ENCODE measurements around the gene FTSJ3.

DNA sequence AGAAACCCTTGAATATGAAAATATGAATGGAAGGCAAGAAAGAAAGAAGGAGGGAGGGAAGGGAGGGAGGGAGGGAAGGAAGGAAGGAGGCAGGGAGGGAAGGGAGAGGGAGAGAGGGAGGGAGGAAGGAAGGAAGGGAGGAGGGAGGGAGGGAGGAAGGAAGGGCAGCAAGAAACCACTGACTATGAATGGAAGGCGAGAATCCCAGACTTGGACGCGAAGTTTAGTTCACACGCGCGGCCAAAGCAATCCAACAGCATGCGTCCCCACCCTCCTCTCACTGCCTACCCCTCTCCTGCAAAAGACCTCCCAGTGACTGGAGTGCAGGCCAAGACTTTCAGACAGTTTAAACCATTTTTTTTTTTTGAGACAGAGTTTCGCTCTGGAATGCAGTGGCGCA, 22.9 kb upstream of the FTSJ3 start:
- TF ChIP-seq, protein P1, sequence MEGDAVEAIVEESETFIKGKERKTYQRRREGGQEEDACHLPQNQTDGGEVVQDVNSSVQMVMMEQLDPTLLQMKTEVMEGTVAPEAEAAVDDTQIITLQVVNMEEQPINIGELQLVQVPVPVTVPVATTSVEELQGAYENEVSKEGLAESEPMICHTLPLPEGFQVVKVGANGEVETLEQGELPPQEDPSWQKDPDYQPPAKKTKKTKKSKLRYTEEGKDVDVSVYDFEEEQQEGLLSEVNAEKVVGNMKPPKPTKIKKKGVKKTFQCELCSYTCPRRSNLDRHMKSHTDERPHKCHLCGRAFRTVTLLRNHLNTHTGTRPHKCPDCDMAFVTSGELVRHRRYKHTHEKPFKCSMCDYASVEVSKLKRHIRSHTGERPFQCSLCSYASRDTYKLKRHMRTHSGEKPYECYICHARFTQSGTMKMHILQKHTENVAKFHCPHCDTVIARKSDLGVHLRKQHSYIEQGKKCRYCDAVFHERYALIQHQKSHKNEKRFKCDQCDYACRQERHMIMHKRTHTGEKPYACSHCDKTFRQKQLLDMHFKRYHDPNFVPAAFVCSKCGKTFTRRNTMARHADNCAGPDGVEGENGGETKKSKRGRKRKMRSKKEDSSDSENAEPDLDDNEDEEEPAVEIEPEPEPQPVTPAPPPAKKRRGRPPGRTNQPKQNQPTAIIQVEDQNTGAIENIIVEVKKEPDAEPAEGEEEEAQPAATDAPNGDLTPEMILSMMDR (conservative IDR thresholded peaks at IDR 0.05): no peak
- TF ChIP-seq ZFX (IDR thresholded peaks at IDR 0.05): no peak

All from C4-2B (cell line).